ENCODE measurements around the gene ANTXR1.

The ANTXR1 gene

DNA sequence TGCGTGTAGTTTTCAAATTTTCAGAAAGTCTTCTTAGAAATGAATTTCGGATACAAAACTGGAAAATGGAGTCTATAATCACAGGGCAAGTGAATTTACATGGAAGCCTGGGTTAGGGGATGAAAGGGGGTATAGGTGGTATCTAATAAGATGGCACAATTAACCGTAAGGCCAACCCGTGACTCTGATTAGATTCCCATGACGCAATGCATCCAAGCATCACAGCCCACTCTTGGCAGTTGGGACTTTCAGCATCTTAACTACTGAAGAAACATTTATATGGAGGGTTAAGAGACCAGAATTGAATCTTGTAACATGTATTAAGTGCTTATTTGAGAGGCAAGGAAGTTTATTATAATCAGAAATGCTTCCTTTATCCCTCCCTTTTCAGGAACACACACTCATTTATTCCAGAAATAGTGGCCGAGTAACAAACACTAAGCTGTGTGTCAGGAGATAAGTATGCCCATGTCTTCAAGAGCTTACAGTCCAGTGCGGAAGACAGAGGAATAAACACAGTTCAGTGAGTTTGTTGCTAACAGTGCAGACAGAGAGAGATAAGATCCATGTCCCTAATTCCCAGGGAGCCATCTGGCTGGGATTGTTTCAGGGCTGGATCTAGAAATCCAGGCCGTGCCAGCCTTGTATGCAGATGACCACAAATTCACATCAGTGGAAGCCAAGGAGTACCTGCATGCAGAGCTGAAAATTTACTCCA is 151.2 kb downstream of the ANTXR1 start:
- no peak overlapping the region for H3K4me3 ChIP-seq (ENCODE audit: control insufficient read depth, low read depth, low read length)
- TF ChIP-seq, protein P1, sequence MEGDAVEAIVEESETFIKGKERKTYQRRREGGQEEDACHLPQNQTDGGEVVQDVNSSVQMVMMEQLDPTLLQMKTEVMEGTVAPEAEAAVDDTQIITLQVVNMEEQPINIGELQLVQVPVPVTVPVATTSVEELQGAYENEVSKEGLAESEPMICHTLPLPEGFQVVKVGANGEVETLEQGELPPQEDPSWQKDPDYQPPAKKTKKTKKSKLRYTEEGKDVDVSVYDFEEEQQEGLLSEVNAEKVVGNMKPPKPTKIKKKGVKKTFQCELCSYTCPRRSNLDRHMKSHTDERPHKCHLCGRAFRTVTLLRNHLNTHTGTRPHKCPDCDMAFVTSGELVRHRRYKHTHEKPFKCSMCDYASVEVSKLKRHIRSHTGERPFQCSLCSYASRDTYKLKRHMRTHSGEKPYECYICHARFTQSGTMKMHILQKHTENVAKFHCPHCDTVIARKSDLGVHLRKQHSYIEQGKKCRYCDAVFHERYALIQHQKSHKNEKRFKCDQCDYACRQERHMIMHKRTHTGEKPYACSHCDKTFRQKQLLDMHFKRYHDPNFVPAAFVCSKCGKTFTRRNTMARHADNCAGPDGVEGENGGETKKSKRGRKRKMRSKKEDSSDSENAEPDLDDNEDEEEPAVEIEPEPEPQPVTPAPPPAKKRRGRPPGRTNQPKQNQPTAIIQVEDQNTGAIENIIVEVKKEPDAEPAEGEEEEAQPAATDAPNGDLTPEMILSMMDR (conservative IDR thresholded peaks at IDR 0.05; ENCODE audit: control insufficient read depth, insufficient read depth, low read depth, low read length), result no peak
- DNase-seq (ENCODE audit: low read depth), result peak; percentile 36

DNA sequence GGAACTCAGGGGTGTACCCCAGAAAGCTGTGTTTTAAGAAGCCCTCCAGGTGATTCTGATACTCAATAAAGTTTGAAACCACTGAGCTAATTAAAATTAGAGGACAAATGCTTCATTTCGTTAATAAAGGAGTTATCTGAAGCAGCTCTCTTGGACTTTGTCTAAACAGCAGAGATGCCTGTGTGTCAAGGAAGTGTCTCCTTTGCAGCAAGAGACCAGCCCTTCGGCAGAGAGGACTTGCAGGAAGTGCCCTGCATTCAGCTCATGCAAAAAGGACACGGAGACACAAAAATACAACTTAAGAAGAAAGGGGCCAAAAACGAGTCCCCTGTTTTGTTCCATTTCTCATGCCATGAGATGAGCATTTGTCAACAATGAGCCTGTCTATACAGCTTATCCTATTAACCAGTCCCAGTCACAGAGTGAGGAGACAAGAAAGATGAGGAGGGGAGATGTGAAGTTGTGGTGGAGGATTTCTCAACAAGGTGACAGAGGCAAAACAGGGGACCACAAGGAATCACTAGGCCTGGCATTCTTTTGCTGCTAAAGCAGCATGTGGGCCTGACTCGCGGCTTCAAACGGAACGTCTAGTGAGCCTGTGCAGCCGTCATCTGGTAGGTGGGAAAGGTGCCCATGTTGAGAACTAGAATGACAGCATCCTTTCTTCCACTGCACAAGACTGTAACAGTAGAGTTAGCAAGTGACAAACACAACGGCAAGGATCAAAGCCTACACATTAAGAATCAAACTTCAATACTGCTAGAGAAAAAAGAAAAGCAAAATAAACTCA is 152.3 kb downstream of the ANTXR1 start:
- DNase-seq (ENCODE audit: low read depth), result no peak
- TF ChIP-seq, protein P1 (conservative IDR thresholded peaks at IDR 0.05; ENCODE audit: control insufficient read depth, insufficient read depth, low read depth, low read length), result no peak
- no peak overlapping the region for H3K4me3 ChIP-seq (ENCODE audit: control insufficient read depth, low read depth, low read length)

DNA sequence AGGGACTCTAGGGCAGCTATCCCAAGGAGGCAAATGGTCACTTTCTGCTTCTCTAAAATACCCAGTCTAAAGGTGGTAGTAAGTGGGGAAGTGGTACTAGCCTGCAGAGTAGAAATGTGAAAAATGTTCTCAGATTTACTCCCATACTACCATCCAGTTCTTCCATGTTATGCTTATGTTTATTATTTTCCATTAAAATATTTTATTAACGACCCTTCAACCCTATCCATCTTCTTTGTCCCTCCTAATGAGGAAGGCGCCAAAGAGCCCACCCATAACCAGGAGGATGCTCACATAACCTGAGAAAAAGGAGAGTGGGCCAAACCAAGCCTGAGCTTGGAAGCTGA is 153.5 kb downstream of the ANTXR1 start:
- no peak overlapping the region for H3K4me3 ChIP-seq (ENCODE audit: control insufficient read depth, low read depth, low read length)
- DNase-seq (ENCODE audit: low read depth), result no peak
- TF ChIP-seq, protein P1 (conservative IDR thresholded peaks at IDR 0.05; ENCODE audit: control insufficient read depth, insufficient read depth, low read depth, low read length), result no peak

DNA sequence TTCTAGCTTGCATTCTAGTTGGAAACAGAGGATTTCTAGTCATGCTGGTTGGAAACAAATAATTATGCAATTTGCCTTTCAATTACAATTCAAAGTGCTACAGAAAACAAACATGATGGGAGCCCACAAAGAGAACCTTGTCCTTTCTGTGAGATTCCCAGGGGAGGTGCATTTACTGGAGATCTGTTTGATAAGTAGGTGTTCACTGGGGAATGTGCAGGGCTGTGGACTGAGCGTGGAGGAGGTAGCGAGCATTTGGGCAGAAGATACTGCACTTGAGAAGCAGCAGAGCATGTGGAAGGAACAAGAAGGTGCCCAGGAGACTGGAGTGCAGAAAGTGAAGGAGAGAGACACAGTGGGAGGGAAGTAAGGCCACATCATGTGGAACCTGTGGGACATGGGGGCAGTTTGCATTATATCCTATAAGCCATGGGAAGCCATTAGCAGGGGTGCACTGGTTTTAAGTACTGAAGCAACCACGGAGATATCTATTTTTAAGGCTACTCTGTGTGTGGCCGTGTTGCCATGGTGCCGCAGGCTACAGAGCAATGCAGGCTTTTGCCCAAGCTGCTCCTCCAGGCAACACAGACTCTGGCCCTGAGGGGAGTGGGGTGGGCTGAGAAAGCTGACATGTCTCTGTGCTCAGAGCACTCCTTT is 154.0 kb downstream of the ANTXR1 start:
- H3K4me3 ChIP-seq (ENCODE audit: control insufficient read depth, low read depth, low read length), result no peak overlapping the region
- DNase-seq (ENCODE audit: low read depth), result no peak
- TF ChIP-seq, protein P1 (conservative IDR thresholded peaks at IDR 0.05; ENCODE audit: control insufficient read depth, insufficient read depth, low read depth, low read length), result no peak

DNA sequence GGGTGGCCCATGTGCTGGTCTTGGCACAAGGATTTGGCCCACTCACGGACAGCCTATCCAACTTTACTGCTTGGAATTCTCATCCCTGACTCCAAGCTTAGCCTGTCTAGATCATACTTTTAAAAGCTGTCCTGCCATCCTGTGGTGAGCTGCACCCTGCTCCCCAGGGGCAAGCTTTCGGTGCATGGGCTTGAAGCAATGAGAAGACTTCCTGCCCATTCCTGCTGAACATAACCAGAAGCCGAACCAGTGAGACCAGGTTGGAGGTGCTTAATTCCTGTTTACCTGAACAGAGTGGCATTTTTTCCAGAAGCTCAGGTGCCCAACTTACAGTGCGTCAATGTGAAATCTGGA is 154.5 kb downstream of the ANTXR1 start:
- DNase-seq (ENCODE audit: low read depth), result no peak
- no peak overlapping the region for H3K4me3 ChIP-seq (ENCODE audit: control insufficient read depth, low read depth, low read length)
- TF ChIP-seq, protein P1 (conservative IDR thresholded peaks at IDR 0.05; ENCODE audit: control insufficient read depth, insufficient read depth, low read depth, low read length), result no peak

DNA sequence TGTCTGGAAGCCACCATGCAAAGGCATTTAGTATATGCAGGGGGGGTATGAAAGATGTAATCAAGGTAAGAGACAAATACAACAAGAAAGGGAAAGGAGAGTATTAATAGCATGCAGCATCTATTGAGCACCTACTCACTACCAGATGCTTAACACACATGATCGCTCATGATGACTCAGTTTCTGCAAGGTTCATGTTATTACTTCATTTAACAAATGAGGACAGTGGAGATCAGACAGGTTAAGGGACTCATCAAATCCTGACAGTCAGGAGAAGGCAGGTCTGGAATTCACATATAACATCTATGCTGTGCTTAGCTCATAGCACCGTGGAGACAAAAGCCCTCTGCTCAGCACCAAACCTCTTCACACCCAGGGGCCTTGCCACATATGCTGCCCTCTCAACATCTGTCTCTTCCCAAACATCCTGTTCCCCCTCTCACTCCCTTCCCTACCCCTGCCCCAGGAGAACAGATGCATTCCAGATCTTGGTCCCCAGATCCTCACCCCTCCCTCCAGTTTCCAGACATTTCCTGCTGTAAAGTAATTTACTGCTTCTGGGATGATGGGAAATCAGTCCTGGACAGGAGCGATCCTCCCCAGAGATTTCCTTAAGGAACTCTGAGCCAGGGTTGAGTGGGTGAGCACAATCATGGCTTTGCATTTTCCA is 155.3 kb downstream of the ANTXR1 start:
- no peak overlapping the region for H3K4me3 ChIP-seq (ENCODE audit: control insufficient read depth, low read depth, low read length)
- DNase-seq (ENCODE audit: low read depth), result no peak
- TF ChIP-seq, protein P1 (conservative IDR thresholded peaks at IDR 0.05; ENCODE audit: control insufficient read depth, insufficient read depth, low read depth, low read length), result no peak

Data from fibroblast of mammary gland (primary cell).